ENCODE measurements around the gene CCDC154.

GRCh38 chr16:1439058-1439698 is 5.2 kb downstream of the CCDC154 start:
- TF ChIP-seq, protein P1, sequence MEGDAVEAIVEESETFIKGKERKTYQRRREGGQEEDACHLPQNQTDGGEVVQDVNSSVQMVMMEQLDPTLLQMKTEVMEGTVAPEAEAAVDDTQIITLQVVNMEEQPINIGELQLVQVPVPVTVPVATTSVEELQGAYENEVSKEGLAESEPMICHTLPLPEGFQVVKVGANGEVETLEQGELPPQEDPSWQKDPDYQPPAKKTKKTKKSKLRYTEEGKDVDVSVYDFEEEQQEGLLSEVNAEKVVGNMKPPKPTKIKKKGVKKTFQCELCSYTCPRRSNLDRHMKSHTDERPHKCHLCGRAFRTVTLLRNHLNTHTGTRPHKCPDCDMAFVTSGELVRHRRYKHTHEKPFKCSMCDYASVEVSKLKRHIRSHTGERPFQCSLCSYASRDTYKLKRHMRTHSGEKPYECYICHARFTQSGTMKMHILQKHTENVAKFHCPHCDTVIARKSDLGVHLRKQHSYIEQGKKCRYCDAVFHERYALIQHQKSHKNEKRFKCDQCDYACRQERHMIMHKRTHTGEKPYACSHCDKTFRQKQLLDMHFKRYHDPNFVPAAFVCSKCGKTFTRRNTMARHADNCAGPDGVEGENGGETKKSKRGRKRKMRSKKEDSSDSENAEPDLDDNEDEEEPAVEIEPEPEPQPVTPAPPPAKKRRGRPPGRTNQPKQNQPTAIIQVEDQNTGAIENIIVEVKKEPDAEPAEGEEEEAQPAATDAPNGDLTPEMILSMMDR (IDR thresholded peaks at IDR 0.05): no peak
- TF ChIP-seq EZH2 (IDR thresholded peaks at IDR 0.05; ENCODE audit: borderline replicate concordance, insufficient read depth, low read depth, low read length, poor library complexity, severe bottlenecking): no peak
